Left lung (tissue), 10 donors: ENCODE measurements around the gene MPRIP. TPM values are rescaled to one million over a fixed set of nuclear protein-coding genes. Genes with fewer than 3 reads are reported as not detected.

Experiments
- ATAC-seq: fragments of 200-7000 bp; cut with Tn5 transposase; one replicate; pipeline ENCODE4 v1.9.1; 2020; ENCODE audit warnings: moderate library complexity
- DNase-seq, 4 donors: peaks; one replicate each; pipeline ENCODE4 v3.0.0-alpha.2; 2013 to 2020
- H3K27ac ChIP-seq, 2 donors: fragments of 200-600 bp; sonication (generic) in 1 of 2; one replicate each; pipeline versions ENCODE4 v1.5.0 to v1.8.0; 2020 to 2021
- H3K27me3 ChIP-seq, 2 donors: fragments of 200-600 bp; sonication (generic) in 1 of 2; one replicate each; pipeline versions ENCODE4 v1.5.0 to v1.8.0; 2020 to 2021
- H3K36me3 ChIP-seq, 2 donors: fragments of 200-600 bp; sonication (generic) in 1 of 2; one replicate each; pipeline versions ENCODE4 v1.5.0 to v1.8.0; 2020 to 2021
- H3K4me1 ChIP-seq, 2 donors: fragments of 200-600 bp; one replicate each; pipeline ENCODE4 v1.8.0; 2021
- H3K4me3 ChIP-seq, 2 donors: fragments of 200-600 bp; sonication (generic) in 1 of 2; one replicate each; pipeline versions ENCODE4 v1.5.0 to v1.8.0; 2020 to 2021; ENCODE audit warnings: mild to moderate bottlenecking in 1 of 2
- H3K9me3 ChIP-seq, 2 donors: fragments of 200-600 bp; sonication (generic) in 1 of 2; one replicate each; pipeline versions ENCODE4 v1.5.0 to v1.8.0; 2020 to 2021
- CTCF ChIP-seq, 2 donors: fragments of 200-600 bp; sonication (generic) in 1 of 2; IDR thresholded peaks; one replicate each; pipeline versions ENCODE4 v1.5.0 to v1.8.0; 2021; ENCODE audit warnings: antibody characterized with exemption in 2 of 2
- intact Hi-C, 2 donors: fragments of 100-400 bp; cut with DNase I; formaldehyde crosslinking; loops; one replicate each; pipeline versions ENCODE4 v1.11.2 to v1.14.2; 2022
- polyA plus RNA-seq, 6 donors: library from polyadenylated mRNA; unstranded; fragments of 120-200 nt; gene quantifications; one replicate each; pipeline ENCODE4 v1.2.1, GENCODE V29; 2013; ENCODE audit not compliant: insufficient read length in 6 of 6
- total RNA-seq, 2 donors: library from RNA; stranded (reverse); fragmentation: NEBNext Ultra II Directional; extraction: Animal tissue kit (Norgen Biotek cat#: 25700); gene quantifications; one replicate each; pipeline ENCODE4 v1.2.1, GENCODE V29; 2021
- donor health status: DM: no; HTN: yes; CAD: no.
- donor health status: DM: no; HTN: no; CAD: no.

Gene MPRIP
- total and polyA plus RNA-seq, 8 donors = 221 to 338 (median 257) TPM

- Histone ChIP-seq H3K4me1 (peaks cover 48 to 76% of the 10 kb centered on the region in 2 donors), H3K27me3 (no peaks in the 10 kb centered on the region), H3K36me3 (peaks cover 0 to 38% of the 10 kb centered on the region in 2 donors), H3K9me3 (no peaks in the 10 kb centered on the region), H3K27ac (no peak overlapping the region), H3K4me3 (no peak overlapping the region)
- no peak for ATAC-seq
- DNase-seq = peak in 1 of 4 donors; percentile 4
- no peak for TF ChIP-seq CTCF (IDR thresholded peaks at IDR 0.05)
- intact Hi-C loops = no loop called here
These were observed 34.8 kb downstream of the MPRIP start for GRCh38 chr17:17077101-17077500.

- Histone ChIP-seq H3K27me3 (no peaks in the 10 kb centered on the region), H3K9me3 (no peaks in the 10 kb centered on the region), H3K27ac (peak overlapping the region in 1 of 2 donors; percentile 33), H3K36me3 (peaks cover 0 to 45% of the 10 kb centered on the region in 2 donors), H3K4me1 (peaks cover 48 to 72% of the 10 kb centered on the region in 2 donors), H3K4me3 (no peak overlapping the region)
- DNase-seq (peak in 2 of 4 donors; percentile 42 to 48), ATAC-seq (peak; percentile 55)
- TF ChIP-seq CTCF (IDR thresholded peaks at IDR 0.05) = no peak
- intact Hi-C loops = no loop called here
These were observed 35.8 kb downstream of the MPRIP start for GRCh38 chr17:17077861-17078732.

- peak overlapping the region in 1 of 2 donors; percentile 33 for H3K27ac ChIP-seq
These were observed 36.6 kb downstream of the MPRIP start for GRCh38 chr17:17078832-17079231.

GRCh38 chr17:17079336-17079735 is 37.1 kb downstream of the MPRIP start:
- ATAC-seq (peak; percentile 19), DNase-seq (peak in 1 of 4 donors; percentile 12)
- no peaks in the 10 kb centered on the region for H3K9me3 ChIP-seq
- H3K27ac ChIP-seq = no peak overlapping the region
- H3K27me3 ChIP-seq = no peaks in the 10 kb centered on the region
- peaks cover 0 to 52% of the 10 kb centered on the region in 2 donors for H3K36me3 ChIP-seq
- intact Hi-C loops = no loop called here
- H3K4me3 ChIP-seq = no peak overlapping the region
- no peak for TF ChIP-seq CTCF (IDR thresholded peaks at IDR 0.05)
- H3K4me1 ChIP-seq = peaks cover 41 to 60% of the 10 kb centered on the region in 2 donors

More at GRCh38 chr17:17078832-17079231, 36.6 kb downstream of the MPRIP start:
- TF ChIP-seq CTCF (IDR thresholded peaks at IDR 0.05) = no peak
- Histone ChIP-seq H3K4me3 (no peak overlapping the region), H3K36me3 (peaks cover 0 to 47% of the 10 kb centered on the region in 2 donors), H3K9me3 (no peaks in the 10 kb centered on the region), H3K4me1 (peaks cover 47 to 65% of the 10 kb centered on the region in 2 donors), H3K27me3 (no peaks in the 10 kb centered on the region)
- intact Hi-C loops = no loop called here
- DNase-seq (peak in 1 of 4 donors; percentile 4), ATAC-seq (no peak)

- no peak overlapping the region for H3K4me3 ChIP-seq
- H3K27ac ChIP-seq = no peak overlapping the region
- ATAC-seq (peak; percentile 79), DNase-seq (peak in 2 of 4 donors; percentile 54 to 72)
- peaks cover 0 to 54% of the 10 kb centered on the region in 2 donors for H3K36me3 ChIP-seq
- no peak for TF ChIP-seq CTCF (IDR thresholded peaks at IDR 0.05)
- no peaks in the 10 kb centered on the region for H3K27me3 ChIP-seq
- intact Hi-C loops = no loop called here
- peaks cover 38 to 56% of the 10 kb centered on the region in 2 donors for H3K4me1 ChIP-seq
- no peaks in the 10 kb centered on the region for H3K9me3 ChIP-seq
These were observed 37.5 kb downstream of the MPRIP start for GRCh38 chr17:17079761-17080160.
